T-helper 1 cell treated with Interleukin-12 subunit alpha and Interleukin-12 subunit beta and Interleukin-4 antibody, amounts not matched to agents 30 μg/mL and 1 μg/mL, for 36 hours (primary cell): ENCODE data around the gene ATOSA.

Experiments
- H3K27ac Mint-ChIP-seq: one replicate; pipeline ENCODE4 v1.8.0; 2021; ENCODE audit warnings: mild to moderate bottlenecking, mixed read lengths
- H3K27me3 Mint-ChIP-seq: one replicate; pipeline ENCODE4 v1.8.0; 2021; ENCODE audit warnings: low read depth, mixed read lengths
- H3K36me3 Mint-ChIP-seq: one replicate; pipeline ENCODE4 v1.8.0; 2021; ENCODE audit warnings: low read depth, mixed read lengths
- H3K4me1 Mint-ChIP-seq: one replicate; pipeline ENCODE4 v1.8.0; 2021; ENCODE audit warnings: low read depth, mixed read lengths
- H3K4me3 Mint-ChIP-seq: one replicate; pipeline ENCODE4 v1.8.0; 2021; ENCODE audit warnings: mild to moderate bottlenecking, moderate library complexity, mixed read lengths
- H3K9me3 Mint-ChIP-seq: one replicate; pipeline ENCODE4 v1.8.0; 2021; ENCODE audit warnings: mixed read lengths

ATOSA gene

DNA sequence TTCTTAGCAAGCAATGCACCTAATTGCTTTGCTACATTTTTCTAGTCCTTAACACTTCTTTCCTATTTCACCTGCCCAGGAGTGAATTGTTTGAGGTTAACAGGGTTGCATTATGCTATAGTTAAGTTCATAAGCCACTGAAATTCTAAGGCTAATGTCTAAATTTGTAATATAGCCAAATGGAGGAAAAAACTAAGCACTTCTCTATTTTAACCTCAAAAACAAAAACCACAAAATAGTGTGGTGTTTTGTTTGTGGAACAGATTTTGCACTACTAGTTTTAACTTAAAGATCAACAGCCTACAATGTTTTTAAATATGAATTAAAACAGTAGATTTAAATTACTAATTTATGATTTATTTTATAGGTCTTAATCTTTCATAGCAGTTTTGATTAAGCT lies 5.5 kb downstream of the ATOSA start:
- no peaks in the 10 kb centered on the region for H3K27me3 Mint-ChIP-seq
- H3K27ac Mint-ChIP-seq = no peak overlapping the region
- H3K36me3 Mint-ChIP-seq = peaks cover 39% of the 10 kb centered on the region
- peaks cover 23% of the 10 kb centered on the region for H3K4me1 Mint-ChIP-seq
- no peaks in the 10 kb centered on the region for H3K9me3 Mint-ChIP-seq
- H3K4me3 Mint-ChIP-seq = no peak overlapping the region

DNA sequence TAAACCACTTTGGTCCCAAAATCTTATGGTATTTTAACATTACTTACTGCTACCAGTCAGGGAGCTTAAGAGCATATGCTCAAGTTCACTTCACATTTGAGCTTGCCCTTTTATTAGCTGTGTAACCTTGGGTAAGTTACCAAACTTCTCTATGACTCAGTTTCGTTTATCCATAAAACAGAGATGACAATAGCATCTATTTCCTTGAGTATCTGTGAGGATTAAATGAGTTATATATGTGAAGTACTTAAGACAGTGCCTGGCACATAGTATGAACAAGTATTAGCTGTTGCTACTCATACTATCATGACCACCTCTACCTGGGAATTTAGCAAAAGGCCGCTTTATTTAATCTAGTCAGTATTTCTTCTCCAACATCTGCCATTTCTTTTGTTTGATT lies 5.9 kb downstream of the ATOSA start:
- H3K9me3 Mint-ChIP-seq = no peaks in the 10 kb centered on the region
- H3K27me3 Mint-ChIP-seq = no peaks in the 10 kb centered on the region
- peaks cover 23% of the 10 kb centered on the region for H3K4me1 Mint-ChIP-seq
- H3K27ac Mint-ChIP-seq = no peak overlapping the region
- H3K36me3 Mint-ChIP-seq = peaks cover 39% of the 10 kb centered on the region
- H3K4me3 Mint-ChIP-seq = no peak overlapping the region

DNA sequence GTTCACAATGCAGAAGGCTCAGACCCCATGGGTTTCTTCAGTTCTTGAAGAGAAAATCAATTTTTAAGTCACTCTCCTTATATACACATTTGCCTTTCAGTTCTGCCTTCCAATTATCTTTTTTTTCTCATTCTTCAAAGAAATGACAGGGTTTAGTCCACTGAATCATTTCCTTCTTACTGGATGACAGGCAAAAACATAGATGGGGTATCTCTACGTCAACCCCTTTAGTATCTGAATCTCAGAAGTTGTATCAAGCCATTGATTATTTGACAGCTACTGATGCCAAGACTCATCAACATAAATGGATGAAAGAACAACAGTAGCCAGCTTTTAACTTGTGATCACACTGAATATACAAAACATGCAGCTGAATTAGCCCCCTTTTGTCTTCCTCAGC lies 6.5 kb downstream of the ATOSA start:
- no peak overlapping the region for H3K4me3 Mint-ChIP-seq
- H3K27ac Mint-ChIP-seq = no peak overlapping the region
- no peaks in the 10 kb centered on the region for H3K27me3 Mint-ChIP-seq
- peaks cover 23% of the 10 kb centered on the region for H3K4me1 Mint-ChIP-seq
- H3K36me3 Mint-ChIP-seq = peaks cover 44% of the 10 kb centered on the region
- no peaks in the 10 kb centered on the region for H3K9me3 Mint-ChIP-seq

DNA sequence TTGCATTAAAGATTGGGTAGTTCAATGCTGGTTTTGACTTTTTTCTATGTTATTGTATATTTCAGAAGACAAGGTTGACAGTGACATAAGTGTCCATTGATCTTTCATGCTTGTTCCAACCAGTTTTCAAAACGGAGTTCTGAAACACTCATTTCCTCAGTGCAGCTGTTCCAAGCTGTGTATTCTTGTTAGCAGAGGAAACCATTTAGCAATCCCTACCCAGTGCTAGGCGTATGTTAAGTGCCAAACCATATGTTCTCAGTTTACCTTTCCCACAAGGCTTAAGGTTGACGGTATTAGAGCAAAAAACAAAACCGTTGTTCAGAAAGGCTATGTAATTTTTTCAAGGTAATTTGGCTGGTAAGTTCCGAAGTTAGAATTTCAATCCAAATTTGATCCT lies 9.1 kb downstream of the ATOSA start:
- Mint-ChIP-seq H3K4me3 (no peak overlapping the region), H3K9me3 (no peaks in the 10 kb centered on the region), H3K27ac (no peak overlapping the region), H3K4me1 (peaks cover 16% of the 10 kb centered on the region), H3K36me3 (peaks cover 50% of the 10 kb centered on the region), H3K27me3 (no peaks in the 10 kb centered on the region)

DNA sequence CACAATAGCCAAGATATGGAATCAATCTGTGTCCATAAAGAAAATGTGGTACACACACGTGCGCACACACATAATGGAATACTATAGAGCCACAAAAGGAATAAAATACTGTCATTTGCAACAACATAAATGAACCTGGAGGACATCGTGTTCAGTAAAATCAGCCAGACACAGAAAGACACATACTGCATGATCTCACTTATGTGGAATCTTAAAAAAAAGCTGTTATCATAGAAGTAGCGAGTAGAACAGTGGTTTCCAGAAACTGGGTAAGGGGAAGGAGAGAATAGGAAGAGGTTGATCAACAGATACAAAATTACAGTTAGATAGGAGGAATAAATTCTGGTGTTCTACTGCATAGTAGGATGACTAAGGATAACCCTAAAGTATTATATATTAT lies 11.1 kb downstream of the ATOSA start:
- H3K27me3 Mint-ChIP-seq = no peaks in the 10 kb centered on the region
- H3K4me3 Mint-ChIP-seq = no peak overlapping the region
- H3K36me3 Mint-ChIP-seq = peaks cover 58% of the 10 kb centered on the region
- no peak overlapping the region for H3K27ac Mint-ChIP-seq
- peaks cover 16% of the 10 kb centered on the region for H3K4me1 Mint-ChIP-seq
- no peaks in the 10 kb centered on the region for H3K9me3 Mint-ChIP-seq

DNA sequence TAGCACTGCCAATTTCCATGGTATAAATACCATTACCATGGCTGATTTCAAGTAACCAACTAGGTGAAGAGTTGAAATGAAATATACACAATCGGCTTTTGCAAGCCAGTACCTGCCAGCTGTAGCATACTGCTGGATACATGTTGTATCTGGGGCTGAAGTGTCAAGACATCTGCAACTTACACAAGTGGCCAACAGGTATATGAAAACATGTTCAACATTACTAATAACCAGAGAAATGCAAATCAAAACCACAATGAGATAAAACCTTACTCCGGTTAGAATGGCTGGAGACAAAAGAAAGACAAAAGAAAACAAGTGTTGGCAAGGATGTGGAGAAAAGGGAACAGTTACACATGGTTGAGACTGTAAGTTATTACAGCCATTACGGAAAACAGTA lies 11.6 kb downstream of the ATOSA start:
- H3K27ac Mint-ChIP-seq = no peak overlapping the region
- no peaks in the 10 kb centered on the region for H3K9me3 Mint-ChIP-seq
- peaks cover 16% of the 10 kb centered on the region for H3K4me1 Mint-ChIP-seq
- no peak overlapping the region for H3K4me3 Mint-ChIP-seq
- H3K27me3 Mint-ChIP-seq = no peaks in the 10 kb centered on the region
- H3K36me3 Mint-ChIP-seq = peaks cover 60% of the 10 kb centered on the region

DNA sequence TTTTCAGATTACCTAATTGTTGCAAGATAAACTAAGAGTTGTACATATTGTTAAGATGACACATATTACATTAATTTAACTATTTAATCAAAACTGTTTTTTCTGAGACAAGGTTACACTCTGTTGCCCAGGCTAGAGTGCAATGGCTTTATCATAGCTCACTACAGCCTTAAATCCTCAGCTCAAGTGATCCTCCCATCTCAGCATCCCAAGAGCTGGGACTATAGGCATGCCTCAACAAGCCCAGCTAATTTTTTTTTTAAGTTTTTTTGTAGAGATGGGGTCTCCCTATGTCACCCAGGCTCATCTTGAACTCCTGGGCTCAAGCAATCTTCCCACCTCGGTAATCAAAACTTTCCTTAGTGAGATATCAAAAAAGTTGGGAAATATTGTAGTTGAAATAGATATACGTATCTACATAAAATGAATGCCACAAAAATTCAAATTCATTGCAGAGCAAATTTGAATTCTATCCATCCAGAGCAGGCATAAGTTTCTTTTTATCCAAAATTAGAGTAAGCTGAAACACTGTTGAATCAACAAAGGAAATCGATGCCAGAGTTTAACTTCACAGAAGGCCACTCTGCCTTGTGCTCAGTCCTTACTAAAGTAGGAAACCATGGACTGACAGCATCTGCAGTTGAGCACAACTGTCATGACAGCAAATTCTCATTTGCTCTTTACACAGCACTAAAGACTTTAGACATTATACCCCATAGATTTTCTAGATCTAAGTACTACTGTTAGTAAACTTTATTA lies 15.5 kb downstream of the ATOSA start:
- Mint-ChIP-seq H3K9me3 (no peaks in the 10 kb centered on the region), H3K27ac (no peak overlapping the region), H3K4me3 (no peak overlapping the region), H3K4me1 (peaks cover 24% of the 10 kb centered on the region), H3K36me3 (peaks cover 55% of the 10 kb centered on the region), H3K27me3 (no peaks in the 10 kb centered on the region)

DNA sequence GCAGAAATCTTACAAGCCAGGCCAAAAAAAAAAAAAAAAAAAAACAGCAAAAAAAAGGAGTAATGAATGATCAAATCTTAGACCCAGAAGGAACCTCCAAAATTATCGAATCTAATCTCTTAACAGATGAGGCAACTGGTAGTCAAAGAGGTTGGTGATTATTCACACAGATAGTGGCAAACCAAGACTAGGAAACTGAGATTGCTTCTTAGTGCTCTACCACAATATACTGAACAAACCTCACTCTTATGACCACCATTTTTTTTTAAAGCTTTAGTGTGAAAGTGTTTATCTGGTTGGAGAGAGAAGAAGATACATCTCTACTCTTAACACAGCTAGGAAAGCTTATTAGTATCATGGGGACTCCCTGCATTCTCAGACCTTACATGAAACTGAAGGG lies 17.3 kb downstream of the ATOSA start:
- Mint-ChIP-seq H3K27me3 (no peaks in the 10 kb centered on the region), H3K9me3 (no peaks in the 10 kb centered on the region), H3K4me3 (no peak overlapping the region), H3K4me1 (peaks cover 28% of the 10 kb centered on the region), H3K27ac (no peak overlapping the region), H3K36me3 (peaks cover 57% of the 10 kb centered on the region)

DNA sequence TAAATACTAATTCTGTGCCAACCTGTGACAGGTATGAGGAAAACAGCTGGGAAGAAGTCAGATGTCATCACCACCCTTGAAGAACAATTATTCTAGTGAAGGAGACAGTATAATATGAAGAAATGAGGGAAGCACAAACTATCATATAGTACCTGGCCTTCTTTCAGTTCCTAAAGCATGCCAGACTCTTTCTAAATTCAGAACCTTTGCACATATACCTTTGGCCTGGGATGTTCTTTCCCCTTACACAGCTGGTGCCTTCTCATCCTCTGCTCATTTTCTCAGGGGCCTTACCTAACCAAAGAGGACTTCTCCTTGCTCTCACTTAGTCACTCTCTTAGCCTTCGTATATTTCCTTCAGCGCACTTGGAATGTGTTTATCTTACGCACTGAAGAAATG lies 19.0 kb downstream of the ATOSA start:
- Mint-ChIP-seq H3K4me3 (no peak overlapping the region), H3K4me1 (peaks cover 26% of the 10 kb centered on the region), H3K27me3 (no peaks in the 10 kb centered on the region), H3K27ac (no peak overlapping the region), H3K9me3 (no peaks in the 10 kb centered on the region), H3K36me3 (peaks cover 50% of the 10 kb centered on the region)

DNA sequence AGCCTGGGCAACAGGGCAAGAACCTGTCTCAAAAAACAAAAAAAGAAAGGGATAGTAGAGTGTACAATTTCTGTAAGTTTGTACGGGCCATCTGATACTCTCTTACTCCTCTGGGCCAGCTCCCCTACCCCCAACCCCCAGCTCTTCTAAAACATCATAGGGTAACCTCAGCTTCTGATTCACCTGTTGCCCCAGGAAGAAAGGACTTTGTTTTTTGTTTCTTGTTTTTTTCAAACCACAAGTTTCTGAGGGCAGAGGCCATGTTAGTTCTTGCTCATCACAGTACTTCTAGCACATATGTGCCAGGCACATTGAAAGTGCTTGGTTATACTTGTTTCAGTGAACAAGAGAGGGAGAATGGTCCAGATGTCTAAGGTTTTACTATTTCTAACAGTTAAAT lies 20.2 kb downstream of the ATOSA start:
- no peaks in the 10 kb centered on the region for H3K9me3 Mint-ChIP-seq
- H3K27ac Mint-ChIP-seq = no peak overlapping the region
- no peaks in the 10 kb centered on the region for H3K27me3 Mint-ChIP-seq
- peaks cover 23% of the 10 kb centered on the region for H3K4me1 Mint-ChIP-seq
- H3K4me3 Mint-ChIP-seq = no peak overlapping the region
- H3K36me3 Mint-ChIP-seq = peaks cover 45% of the 10 kb centered on the region

DNA sequence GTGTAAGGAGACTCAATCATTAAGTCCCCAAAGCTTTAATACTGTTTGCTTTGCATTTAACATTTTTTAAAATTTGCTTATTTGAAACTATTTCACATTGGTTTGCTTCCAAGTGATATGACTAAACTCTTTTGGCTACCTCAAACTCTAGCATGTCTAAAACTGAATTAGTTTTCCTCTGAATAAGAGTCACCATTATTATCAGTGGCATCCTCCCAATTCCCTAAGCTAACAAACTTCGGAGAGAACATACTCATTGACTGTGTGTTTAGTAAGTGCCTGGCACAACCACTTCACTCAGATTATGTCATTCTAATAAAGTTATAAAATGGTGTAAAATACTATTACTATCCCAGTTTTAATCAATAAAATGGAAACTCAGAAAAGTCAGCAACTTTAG lies 21.9 kb downstream of the ATOSA start:
- H3K27ac Mint-ChIP-seq = no peak overlapping the region
- H3K9me3 Mint-ChIP-seq = no peaks in the 10 kb centered on the region
- H3K4me3 Mint-ChIP-seq = no peak overlapping the region
- peaks cover 38% of the 10 kb centered on the region for H3K36me3 Mint-ChIP-seq
- H3K27me3 Mint-ChIP-seq = no peaks in the 10 kb centered on the region
- peaks cover 21% of the 10 kb centered on the region for H3K4me1 Mint-ChIP-seq

DNA sequence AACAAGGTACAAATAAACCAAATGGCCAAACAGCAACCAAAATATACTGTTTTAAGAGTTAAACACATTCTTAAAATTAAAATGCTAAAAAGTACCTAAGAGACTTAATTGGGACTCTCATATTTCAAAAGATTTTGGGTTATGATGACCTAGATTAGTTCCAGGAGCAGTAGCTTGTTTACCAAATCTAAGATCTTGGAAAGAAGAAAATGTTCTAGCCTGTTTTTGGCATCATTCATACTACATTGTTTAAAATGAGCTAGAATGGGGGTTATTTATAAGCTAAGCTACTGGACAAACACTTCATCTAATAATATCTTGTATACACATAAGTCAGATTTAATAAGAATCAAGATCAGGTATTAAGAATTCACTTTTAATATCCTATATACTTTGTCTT lies 22.8 kb downstream of the ATOSA start:
- Mint-ChIP-seq H3K36me3 (peaks cover 31% of the 10 kb centered on the region), H3K9me3 (no peaks in the 10 kb centered on the region), H3K4me1 (peaks cover 18% of the 10 kb centered on the region), H3K27me3 (no peaks in the 10 kb centered on the region), H3K27ac (no peak overlapping the region), H3K4me3 (no peak overlapping the region)

DNA sequence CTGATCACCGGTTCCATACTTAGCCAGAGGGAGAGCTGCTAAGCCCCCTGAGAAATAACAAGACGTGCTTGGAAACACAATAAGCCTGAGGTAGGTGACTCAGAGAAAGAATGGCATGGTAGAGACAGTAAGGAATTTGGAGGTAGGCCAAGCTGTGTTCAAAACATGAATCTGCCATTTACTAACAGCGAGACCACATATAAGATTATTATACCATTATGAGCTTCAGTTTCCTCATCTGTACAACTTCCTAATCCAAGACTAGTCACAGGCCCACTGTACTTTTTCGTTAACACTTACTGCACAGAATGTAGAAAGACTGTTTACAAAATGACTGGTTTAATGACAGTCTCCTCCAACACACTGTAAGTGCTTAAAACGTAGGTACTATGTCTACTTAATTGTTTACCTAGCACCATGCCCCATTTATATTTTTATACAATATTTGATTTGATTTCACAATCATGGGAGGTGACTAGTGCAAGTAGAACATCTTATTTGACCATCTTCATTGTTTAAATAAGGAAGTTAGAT lies 25.7 kb downstream of the ATOSA start:
- Mint-ChIP-seq H3K27ac (no peak overlapping the region), H3K4me3 (no peak overlapping the region), H3K4me1 (peaks cover 11% of the 10 kb centered on the region), H3K36me3 (peaks cover 20% of the 10 kb centered on the region), H3K9me3 (no peaks in the 10 kb centered on the region), H3K27me3 (no peaks in the 10 kb centered on the region)

DNA sequence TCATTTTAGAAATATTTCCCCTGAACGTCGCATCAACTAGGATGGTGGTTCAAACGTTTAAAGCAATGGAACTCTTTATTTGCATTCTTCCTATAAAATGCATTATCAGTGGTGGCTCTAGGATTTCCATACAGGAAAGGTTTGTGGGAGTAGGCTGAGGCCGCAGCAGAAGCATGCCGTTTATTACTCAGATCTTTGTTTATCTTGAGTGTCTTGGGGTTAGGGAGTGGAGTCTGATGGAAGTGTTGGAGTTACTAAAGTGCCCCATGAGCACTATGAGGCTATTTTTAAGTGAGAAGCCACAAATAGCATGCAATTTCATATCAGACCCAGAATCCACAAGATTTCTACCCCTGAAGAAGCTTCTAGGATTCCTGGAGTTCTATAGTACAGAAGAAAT lies 26.2 kb downstream of the ATOSA start:
- Mint-ChIP-seq H3K36me3 (peaks cover 15% of the 10 kb centered on the region), H3K27ac (no peak overlapping the region), H3K4me1 (peaks cover 6% of the 10 kb centered on the region), H3K9me3 (no peaks in the 10 kb centered on the region), H3K4me3 (no peak overlapping the region), H3K27me3 (no peaks in the 10 kb centered on the region)

DNA sequence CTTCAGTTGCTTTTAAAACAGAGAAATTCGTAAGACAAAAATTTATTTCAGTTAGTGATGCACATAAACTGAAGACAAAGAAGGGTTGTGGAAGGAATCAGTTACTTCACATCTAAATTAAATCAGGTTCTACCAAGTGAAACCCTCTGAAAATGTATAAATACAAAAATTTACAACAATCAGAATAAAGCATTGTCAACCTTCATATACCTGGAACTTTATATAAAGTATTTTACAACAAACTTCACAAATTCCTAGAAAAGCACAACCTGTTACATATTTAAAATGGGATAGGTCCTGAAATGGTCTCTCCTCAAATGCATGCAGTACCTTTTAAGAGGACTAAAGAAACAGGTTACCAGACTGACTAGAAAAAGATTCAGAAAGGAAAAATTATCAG lies 26.9 kb downstream of the ATOSA start:
- Mint-ChIP-seq H3K27me3 (no peaks in the 10 kb centered on the region), H3K9me3 (no peaks in the 10 kb centered on the region), H3K27ac (no peak overlapping the region), H3K4me1 (peaks cover 6% of the 10 kb centered on the region), H3K36me3 (peaks cover 11% of the 10 kb centered on the region), H3K4me3 (peak overlapping the region; percentile 16)
